GM18517 (cell line): ENCODE results near the gene PEAK3.

Experiments
- ATAC-seq: cut with Tn5 transposase; IDR thresholded peaks from one replicate; pipeline ENCODE4 v1.9.1; 2021; ENCODE audit warnings: mild to moderate bottlenecking, moderate library complexity; ENCODE audit not compliant: unreplicated experiment

The PEAK3 gene

DNA sequence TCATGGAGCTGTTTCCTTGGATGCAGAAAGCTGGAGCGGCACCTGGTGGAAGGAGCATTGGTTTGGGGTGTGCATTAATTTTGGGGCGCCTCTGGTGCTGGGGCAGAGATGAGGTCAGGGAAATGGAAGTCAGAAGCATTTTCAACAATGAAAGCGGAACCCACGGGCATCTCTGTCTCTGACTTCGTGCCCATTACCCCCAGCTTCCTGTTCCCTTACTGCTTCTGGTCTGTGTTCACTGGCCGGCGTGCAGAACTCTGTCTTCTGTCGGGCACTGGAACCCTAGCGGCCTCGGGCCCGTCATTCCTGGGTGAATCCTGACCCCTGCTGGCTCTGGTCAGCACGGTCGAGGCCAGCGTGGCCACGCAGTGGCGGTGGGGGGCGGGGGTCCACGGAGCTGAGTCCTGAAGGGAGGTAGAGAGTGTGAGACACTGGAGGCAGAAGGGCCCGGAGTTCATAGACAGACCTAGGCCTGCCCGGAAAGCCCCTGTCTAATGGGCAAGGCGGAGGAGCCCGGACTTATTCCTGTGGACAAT, 33.9 kb upstream of the PEAK3 start:
- no peak for ATAC-seq

DNA sequence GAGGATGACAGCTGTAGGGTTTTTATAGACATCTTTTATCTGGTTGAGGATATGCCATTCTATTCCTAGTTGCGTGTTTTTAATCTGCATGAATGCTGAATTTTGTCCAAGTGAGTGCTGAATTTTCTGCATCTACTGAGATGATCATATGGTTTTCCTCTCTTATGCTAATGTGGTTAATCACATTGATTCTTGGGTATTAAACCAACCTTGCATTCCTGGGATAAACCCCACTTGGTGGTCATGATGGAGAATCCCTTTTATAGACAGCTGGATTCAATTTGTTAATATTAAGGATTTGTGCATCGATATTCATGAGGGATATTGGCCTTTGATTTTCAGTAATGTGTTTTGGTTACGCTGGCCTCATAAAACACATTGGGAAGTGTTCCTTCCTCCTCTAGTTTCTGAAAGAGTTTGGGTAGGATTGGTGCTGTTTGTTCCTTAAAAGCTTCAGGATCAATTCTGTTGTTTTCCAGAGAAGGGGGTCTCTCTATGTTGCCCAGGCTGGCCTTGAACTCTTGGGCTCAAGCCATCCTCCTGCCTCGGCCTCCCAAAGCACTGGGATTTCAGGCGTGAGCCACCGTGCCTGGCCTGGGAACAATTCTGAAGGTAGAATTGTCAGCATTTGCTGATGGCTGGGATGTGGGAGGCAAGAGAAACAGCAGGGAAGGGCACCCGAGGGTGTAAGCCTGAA, 33.3 kb upstream of the PEAK3 start:
- no peak for ATAC-seq

DNA sequence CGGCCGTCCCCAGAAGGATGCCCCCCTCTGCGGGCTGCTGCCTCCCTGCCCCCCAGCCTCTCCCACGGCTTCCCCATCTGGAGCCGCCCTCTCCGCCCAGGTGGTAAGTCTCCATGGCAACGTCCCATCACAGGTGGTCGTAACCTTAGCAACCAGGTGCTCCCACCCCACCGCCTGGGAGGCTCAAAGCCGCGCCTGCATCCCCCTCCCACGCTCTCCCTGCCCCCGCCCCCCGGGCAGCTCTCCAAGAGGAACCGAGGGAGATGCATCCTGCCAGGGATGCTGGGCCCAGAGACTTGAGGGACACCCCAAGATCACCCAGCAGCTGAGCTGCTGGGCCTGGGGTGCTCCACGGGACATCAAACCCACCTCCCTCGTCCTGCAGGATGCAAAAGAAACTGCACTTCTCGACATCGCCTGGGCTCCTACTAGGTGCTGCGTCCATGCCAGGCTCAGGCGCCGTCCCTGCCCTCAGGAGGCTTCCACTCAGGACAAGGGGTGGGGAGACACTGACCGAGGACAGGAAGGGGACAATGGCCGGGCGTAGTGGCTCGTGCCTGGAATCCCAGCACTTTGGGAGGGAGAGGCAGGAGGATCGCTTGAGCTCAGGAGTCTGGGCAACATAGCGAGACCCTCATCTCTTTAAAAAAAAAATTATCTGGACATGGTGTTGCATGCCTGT, 31.0 kb upstream of the PEAK3 start:
- ATAC-seq = no peak

DNA sequence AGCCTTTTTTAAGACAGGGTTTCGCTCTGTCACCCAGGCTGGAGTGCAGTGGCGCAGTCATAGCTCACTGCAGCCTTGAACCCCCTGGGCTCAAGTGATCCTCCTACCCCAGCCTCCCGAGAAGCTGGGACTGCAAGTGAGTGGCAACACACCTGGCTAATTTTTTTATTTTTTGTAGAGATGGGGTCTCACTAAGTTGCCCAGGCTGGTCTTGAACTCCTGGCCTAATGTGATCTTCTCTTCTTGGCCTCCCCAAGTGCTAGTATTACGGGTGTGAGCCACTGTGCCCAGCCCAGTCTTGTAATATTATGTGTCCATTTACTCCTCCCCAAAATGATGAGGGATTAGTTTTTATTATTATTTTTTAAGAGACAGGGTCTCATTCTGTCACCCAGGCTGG, 29.1 kb upstream of the PEAK3 start:
- no peak for ATAC-seq

DNA sequence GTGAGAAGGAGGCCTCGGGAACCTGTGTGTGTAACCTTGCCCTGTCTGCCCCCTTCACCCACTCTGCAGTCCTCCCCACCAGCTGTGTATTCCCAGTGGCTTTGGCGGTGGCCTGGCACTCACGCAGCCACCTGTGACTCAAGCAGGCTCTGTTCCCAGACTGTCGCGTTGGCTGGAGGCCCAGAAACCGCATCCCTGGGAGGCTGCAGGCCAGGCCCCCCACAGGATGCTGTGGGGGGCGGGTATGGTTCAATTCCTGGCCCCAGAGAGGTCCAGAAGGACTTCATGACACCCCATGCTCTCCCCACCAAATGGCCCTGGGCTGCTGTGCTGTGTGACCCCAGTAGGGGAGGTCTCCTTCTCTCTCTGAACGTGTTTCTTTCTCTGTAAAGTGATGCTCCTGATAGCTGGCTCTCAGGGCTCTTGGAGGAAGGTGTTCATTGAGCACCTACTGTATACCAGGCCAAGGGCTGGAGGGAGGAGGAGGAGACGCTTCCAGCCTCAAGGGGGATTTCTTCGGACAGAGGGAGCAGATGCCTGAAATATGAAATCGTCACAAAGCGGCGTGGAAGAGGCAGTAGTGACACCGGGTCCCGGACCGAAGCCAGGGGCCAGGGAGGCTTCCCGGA, 27.9 kb upstream of the PEAK3 start:
- no peak for ATAC-seq

DNA sequence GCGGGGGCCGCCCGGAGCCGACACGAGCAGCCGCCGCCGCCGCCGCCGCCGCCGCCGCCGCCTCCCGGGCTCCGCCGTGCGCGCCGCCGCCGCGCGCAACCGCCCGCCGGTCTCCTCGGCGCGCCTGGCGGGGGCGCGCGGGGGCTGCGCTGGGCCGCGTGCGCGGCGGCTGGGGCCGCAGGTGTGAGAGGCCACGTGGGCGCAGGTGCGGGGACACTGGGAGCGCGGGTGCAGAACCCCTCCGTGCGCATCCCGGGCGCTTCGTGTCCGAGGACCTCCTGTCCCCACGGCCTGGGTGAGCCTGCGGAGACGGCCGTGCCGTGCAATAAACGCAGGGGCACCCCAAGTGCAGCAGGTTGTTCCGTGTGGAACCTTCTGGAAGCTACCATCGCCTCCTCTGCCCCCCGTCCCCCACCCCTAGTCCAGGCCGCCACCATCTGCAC, 26.2 kb upstream of the PEAK3 start, which contains the start of gene LINGO3:
LINGO3 (minus strand) TSS at position 41 of the 443 bp plus-strand sequence. CDS start 16,378 bp downstream, outside the sequence.
- ATAC-seq = no peak

DNA sequence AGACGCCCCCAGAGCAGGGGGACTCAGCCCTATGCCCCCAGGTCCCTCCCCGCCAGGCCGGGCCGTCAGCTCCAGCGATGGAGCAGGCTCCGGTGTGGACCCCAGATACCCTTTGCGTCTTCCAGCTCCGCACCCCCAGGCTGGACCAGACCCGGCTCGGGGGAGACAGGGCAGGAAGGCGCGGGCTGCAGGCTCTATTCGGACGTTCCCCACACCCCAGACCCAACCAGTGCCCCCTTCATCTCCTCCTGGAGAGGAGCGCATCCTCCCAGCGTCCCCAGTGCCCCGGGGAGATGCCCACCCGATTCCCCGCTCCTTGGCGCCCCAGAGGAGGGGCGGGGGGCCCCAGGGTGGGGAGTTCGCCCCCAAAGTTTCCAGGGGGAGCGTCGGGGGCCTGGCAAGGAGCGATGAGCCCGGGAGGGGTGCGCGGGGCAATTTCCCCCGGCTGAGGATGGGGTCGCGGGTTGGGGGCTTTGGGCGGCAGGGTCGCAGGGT, 25.6 kb upstream of the PEAK3 start:
- no peak for ATAC-seq

DNA sequence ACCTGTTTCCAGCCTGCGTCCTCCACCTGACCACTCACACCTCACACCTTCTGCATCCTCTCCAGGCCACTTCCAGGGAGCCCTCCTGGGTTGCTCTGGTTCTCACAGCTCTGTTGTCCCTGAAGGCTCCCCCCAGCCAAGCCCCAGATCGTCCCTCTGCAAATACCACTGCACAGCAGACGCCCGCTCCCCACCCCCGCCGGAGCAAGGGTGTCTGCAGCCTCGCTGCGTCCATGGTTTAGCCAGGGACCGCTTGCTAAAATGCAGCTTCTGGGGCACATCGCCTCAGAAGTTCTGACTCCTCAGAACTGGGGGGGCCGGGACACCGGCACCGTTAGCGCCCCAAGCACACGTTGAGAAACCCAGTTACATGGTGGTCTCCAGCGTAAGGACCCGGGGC, 25.0 kb upstream of the PEAK3 start:
- no peak for ATAC-seq

DNA sequence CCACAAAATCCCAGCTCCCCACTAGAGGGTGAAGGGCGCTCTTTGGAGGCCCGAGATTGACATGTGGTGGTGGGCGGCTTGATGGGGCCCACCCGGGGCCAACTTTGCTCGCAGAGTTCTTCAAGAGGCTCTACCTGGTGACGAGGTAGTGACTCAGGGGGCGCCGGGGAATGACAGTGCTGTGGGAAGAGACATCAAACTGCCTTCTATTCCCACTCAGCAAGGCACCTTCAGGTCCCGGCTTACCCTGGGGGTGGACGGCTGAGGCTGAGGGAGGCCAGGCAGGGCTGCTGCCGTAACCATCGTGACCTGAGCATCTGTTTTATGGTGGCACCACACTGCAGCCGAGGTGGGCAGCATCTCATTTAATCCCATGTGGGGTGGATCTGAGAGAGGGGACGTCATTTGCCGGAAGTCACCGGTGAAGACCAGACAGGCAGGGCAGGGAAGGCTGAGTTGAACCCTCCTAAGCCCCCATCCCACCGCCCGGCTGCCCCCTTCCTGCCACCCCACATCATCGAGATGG, 24.4 kb upstream of the PEAK3 start:
- no peak for ATAC-seq

DNA sequence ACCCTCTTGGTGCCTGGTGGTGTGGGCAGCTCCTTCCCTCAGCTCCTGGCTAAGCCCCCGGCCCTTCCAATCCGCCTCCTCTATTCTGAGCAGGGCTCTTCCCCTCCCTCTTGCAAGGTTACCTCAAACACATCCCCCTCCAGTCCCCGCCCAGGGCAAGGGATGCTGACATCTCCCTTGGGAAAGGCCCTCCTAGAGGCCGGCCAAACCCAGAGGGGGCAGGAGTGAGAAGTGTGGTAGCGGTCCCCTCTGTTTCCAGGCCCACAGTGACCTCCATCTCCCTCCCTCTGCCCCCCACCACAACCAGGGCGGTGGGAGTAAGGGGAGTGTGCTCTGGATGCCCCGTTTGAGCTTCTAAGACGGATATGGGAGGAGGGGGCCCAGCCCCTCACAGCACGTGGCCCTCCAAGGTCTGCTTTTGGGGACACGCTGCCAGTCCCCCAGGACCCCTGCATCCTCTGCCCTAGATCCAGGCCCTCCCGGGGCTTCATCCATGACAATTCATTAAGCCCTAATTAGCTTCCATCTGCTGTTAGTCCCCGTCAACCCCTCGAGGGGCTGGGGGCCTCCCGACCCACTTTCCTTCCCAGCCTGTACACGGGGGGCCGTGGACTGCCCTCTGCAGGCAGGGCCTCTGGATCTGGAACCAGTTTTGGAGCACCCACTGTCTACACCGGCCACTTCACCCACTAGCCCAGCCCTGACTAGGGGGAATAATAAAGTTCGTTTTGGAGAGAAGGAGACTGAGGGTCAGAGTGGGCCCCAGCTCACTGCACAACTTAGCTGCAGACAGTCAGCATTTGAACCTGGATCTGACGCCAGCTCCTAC, 23.7 kb upstream of the PEAK3 start:
- ATAC-seq = no peak

DNA sequence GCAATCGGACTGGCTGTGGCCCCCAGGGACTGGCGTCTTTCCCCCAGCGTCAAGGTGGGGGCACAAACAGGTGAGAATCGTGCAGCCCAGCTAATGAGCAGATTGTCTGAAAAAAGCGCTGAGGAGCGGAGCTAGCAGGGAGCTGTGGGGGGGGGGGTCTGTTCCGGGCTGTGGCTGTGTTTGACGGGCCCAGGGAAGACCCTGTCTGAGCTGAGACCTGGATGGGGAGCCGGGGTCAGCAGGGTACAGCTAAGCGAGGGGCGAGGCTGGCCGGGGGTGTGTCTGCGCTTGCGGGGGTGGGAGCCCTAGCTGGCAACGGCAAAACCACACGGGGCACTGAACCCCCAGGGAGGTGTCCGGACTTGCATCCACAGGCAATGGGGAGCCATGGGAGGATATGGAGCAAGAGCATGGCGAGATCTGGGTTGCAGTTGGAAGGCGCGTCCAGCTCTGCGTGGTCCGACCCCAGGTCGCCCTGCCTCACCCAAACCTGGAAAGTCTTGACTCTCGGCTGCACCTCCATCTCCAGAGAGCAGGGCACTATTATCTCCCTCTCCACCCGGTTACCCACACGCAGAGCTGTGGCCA, 21.3 kb upstream of the PEAK3 start:
- ATAC-seq = no peak

DNA sequence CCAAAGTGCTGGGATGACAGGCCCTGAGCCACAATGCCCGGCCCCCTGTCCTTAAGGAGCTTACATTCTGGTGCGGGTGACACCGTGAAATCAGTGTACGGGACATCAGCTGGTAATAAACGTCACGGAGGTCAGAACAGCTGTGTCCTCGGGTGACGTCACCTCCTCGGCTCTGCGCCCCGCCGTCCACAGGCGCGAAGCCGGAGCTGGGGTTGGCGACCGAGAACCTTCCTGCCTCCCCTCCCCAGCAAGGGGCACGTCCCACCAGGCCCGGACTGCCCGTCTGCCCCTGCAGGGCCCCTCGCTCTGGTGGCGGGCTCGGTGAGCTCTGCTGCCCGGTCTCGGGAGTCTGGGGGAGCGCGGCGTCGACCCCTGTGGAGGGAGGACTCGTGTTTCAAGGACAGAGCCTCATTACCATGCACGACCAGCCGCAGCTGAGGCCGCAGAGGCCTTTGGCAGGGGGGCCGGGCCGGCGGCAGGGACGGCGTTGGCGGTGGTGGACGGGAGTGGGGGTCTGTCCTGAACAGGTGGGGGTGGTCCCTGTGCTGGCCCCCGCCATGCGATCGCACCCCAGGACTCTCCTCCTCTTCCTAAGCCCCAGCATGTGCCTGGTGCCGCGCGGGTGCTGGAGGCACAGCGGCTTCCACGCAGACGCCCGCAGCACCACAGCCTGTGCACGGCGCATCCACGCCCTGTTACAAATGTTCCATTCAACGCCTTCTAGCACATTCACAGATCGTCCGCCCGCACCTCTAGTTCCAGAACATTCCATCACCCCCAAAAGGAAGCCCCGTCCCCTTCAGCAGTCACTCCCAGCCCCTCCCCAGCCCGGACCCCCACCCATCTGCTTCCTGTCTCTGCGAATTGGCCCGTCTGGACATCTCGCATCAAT, 20.6 kb upstream of the PEAK3 start:
- ATAC-seq = no peak

DNA sequence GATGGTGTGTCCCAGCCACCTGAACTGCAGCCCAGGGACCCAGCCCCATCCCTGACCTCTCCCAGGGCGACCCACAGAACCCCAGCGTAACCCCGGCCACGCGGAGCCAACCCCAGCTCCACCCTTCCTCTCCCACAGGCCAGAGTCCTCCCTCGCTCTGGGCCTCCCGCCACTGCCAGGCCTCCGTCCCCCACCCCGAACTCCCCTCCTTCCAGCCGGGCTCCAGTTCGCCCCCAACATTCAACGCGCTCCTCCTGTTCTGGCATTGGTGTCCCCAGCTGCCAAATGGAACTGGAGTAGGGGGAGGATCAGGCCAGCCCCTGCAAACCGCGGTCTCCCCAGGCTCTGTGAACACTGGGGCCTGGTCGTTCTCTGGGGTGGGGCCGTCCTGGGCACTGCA, 18.6 kb upstream of the PEAK3 start:
- ATAC-seq = no peak

DNA sequence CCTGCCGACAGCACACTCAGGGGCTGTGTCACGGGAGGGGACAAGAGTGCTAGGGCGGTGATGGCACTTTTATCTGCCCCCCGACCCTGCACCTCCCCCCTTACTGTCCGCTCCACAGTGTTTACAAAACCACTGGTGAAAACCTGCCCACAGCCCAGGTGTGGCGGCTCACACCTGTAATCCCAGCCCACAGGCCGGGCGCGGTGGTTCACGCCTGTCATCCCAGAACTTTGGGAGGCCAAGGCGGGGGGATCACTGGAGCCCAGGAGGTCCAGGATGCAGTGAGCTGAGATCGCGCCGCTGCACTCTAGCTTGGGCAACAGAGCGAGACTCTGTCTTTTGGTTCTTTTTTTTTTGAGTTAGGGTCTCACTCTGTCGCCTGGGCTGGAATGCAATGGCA, 14.2 kb upstream of the PEAK3 start:
- no peak for ATAC-seq

DNA sequence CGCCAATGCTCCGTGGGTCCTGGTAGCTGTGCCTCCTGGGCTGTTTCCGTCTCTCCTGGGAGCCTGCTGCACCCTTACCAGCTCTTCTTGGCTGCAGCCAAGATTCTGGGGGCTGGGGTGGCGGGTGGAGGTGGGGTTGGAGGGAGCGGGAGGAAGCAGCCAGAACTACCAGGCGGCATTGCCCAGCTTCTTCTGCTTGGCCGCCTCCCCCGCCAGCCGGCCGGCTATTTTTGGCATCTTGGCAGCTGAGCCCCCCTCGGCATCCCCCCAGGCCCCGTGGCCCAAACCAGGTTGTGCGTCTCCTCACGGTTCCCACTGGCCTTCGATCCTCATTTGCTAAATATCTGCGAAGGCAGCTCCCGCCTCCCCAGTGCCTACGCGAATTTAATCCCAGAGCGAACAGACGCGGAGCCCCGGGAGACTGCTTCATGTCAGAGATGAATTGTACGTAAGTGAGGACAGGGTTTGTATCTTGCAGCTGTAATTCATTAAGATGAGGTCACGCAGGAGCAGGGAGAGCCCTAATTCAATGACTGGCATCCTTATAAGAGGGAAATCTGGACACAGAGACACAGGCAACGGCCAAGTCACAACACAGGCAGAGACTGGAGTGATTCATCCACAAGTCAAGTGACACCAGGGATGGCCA, 12.8 kb upstream of the PEAK3 start:
- no peak for ATAC-seq

DNA sequence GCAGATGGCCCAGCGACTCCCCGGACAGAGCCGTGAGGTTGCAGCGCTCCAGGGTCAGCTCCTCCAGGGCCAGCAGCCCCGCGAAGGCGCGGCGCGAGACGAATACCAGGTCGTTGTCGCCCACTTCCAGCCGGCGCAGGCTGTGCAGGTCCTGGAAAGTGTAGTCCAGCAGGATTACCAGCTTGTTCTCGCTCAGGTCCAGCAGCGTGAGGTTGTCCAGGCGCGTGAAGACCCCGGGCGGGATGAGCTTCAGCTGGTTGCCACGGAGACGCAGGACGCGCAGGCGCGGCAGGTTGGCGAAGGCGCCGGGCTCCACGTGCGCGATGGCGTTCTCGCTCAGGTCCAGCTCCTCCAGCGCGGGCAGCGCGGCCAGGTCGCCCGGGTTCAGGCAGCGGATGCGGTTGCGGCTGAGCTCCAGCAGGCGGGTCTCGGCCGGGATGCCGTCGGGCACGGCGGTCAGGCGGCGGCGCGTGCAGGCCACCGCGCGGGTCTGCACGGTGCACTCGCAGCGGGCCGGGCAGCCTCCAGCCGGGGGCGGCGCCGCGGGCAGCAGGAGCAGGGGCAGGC, 9.3 kb upstream of the PEAK3 start:
- no peak for ATAC-seq

DNA sequence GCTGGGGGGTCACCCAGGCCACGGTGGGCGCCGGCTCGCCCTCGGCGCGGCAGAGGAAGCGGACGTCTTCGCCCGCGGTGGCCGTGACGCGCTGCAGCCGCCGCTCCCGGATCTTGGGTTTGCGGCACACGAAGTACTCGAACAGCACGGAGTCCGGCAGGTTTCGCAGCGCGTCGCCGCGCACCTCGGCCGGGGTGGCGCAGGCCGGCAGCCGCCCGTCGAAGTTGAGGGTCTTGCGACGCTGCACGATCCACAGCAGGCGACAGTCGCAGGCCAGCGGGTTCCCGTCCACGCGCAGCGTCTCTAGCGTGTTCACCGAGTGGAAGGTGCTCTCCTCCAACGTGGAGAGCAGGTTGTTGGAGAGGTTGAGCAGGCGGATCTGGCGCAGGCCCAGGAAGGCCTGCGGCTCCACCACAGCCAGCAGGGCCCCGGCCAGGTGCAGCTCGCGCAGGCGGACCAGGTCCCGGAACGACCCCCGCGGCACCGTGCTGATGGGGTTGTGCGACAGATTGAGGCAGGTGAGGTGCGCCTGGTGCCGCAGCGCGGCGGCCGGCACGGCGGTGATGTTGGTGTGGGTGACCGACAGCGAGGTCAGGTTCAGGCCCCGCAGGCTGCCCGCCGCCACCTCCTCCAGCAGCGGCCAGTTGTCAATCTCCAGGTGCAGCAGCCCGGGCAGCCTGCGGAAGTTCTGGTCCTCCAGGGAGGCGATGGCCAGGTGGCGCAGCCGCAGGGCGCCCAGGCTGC, 8.6 kb upstream of the PEAK3 start:
- ATAC-seq = no peak
